Measurements from ENCODE around the gene PPIL1.

The PPIL1 gene

DNA sequence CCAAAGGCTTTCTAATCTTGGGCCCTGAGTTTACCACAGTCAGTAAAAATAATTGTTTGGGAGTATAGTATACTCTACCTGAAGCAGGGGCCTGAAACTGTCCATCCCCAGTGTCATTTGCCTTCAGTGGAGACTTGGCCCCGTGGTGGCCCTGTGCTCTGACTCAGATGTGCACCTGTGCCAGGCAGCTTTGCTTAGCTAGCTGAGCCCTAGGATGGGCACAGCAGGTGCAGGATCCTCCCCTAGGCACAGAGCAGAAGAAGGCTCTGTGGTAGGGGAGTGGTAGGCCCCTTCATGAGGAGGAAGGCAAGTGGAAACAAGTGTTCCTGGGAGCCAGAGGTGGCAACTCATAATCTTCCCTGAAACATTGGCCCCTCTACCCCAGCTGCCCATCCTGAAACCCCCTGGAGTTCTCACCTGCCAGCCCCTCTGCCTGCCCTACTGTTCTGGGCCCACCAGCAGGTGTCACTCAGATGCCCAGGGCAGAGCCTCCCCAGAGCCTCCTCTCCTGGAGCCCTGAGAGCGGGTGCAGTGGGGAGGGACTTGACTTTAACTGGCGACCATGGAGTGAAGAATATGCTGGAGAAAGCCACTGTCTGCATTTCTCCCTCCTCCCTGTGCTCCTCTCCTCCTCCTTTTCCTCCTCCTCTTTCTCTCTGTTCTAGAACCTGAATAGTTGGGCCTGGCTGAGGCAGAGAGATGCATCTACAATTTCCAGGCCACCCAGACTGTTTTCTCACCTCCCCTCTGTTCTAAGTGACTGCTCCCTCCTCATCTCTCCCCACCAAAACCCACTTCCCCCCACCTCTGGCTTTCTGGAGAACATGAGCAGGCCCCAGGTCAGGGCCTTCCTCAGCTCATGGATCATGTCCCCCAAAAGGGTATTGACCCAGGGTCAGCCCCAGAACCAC lies 38.2 kb downstream of the PPIL1 start:
- Histone ChIP-seq H3K36me3 (ENCODE audit: control insufficient read depth, insufficient read depth, low read length) (no peaks in the 10 kb centered on the region), H3K9me3 (ENCODE audit: control insufficient read depth, low read length) (no peaks in the 10 kb centered on the region), H3K4me1 (ENCODE audit: control insufficient read depth, insufficient read depth, low read length) (peaks cover 19% of the 10 kb centered on the region), H3K4me3 (ENCODE audit: low read length) (no peak overlapping the region), H3K27me3 (ENCODE audit: control insufficient read depth, insufficient read depth, low read length) (peaks cover 30% of the 10 kb centered on the region), H3K9ac (ENCODE audit: low read length) (no peak overlapping the region)

DNA sequence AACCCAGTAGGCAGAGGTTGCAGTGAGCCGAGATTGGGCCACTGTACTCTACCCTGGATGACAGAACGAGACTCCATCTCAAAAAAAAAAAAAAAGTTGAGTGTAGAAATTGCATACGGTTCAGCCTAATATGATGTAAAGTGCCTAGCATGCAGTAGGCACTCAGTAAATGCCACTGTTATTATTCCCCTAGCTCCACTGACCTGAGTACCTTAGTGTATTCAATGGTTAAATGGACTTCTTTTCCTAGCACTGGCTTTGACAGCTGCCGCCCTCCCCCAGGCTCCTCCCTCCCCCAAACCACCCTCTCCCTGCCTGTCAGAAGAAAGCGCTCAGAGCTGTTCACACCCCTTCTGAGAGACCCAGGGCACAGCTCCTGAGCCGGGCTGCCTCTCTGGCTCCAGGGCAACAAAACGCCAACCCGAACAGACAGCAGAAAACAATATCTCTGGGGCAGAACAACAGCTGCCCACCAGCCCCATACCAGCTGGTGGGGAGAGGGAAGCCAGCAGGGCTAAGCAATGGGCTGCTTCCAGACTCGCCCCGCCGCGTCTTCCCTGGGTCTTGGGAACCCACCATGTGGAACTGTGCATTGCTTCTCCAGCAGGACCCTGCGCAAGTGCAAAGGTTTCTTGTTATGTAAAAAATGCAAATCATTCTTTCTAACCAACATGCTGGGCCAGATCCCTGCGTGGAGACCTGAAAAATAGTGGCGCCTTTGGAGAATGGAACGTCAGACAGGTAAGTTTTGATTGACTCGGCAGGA lies 39.8 kb downstream of the PPIL1 start:
- Histone ChIP-seq H3K27me3 (ENCODE audit: control insufficient read depth, insufficient read depth, low read length) (peaks cover 18% of the 10 kb centered on the region), H3K9me3 (ENCODE audit: control insufficient read depth, low read length) (no peaks in the 10 kb centered on the region), H3K36me3 (ENCODE audit: control insufficient read depth, insufficient read depth, low read length) (no peaks in the 10 kb centered on the region), H3K4me3 (ENCODE audit: low read length) (no peak overlapping the region), H3K4me1 (ENCODE audit: control insufficient read depth, insufficient read depth, low read length) (peaks cover 18% of the 10 kb centered on the region), H3K9ac (ENCODE audit: low read length) (no peak overlapping the region)

DNA sequence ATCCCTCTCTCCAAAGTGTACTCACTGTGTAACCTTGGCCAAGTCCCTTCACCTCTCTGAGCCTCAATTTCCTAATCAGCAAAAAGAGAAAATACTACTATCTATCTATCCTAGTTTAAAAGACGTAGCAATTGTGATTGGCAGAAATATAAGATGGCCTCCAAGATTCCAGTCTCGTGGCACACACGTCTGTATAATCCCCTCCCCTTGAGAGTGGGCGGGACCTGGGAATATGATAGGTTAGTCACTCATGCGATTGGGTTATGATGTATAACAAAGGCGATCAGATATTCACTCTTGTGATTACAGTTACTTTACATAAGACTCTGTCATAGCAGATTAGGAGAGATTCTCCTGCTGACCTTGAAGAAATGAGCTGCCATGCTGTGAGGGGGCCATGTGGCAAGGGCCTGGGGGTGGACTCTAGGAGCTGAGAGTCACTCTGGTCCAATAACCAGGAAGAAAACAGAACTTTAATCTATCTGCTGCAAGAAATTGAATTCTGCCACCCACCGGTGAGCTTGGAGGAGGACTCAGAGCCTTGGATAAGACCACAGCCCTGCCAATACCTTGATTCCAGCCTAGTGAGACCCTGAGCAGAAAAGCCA lies 41.3 kb downstream of the PPIL1 start:
- H3K9me3 ChIP-seq (ENCODE audit: control insufficient read depth, low read length) = no peaks in the 10 kb centered on the region

GRCh38 chr6:36832313-36832712 lies 42.3 kb downstream of the PPIL1 start:
- no peaks in the 10 kb centered on the region for H3K27me3 ChIP-seq (ENCODE audit: control insufficient read depth, insufficient read depth, low read length)
- no peak overlapping the region for H3K9ac ChIP-seq (ENCODE audit: low read length)
- H3K4me1 ChIP-seq (ENCODE audit: control insufficient read depth, insufficient read depth, low read length) = peaks cover 12% of the 10 kb centered on the region
- H3K4me3 ChIP-seq (ENCODE audit: low read length) = no peak overlapping the region
- no peaks in the 10 kb centered on the region for H3K9me3 ChIP-seq (ENCODE audit: control insufficient read depth, low read length)
- no peaks in the 10 kb centered on the region for H3K36me3 ChIP-seq (ENCODE audit: control insufficient read depth, insufficient read depth, low read length)

More for the DNA sequence above, 41.3 kb downstream of the PPIL1 start:
- peaks cover 12% of the 10 kb centered on the region for H3K4me1 ChIP-seq (ENCODE audit: control insufficient read depth, insufficient read depth, low read length)
- no peak overlapping the region for H3K4me3 ChIP-seq (ENCODE audit: low read length)
- no peaks in the 10 kb centered on the region for H3K36me3 ChIP-seq (ENCODE audit: control insufficient read depth, insufficient read depth, low read length)
- H3K27me3 ChIP-seq (ENCODE audit: control insufficient read depth, insufficient read depth, low read length) = peaks cover 6% of the 10 kb centered on the region
- H3K9ac ChIP-seq (ENCODE audit: low read length) = no peak overlapping the region

- Histone ChIP-seq H3K4me3 (ENCODE audit: low read length) (no peak overlapping the region), H3K36me3 (ENCODE audit: control insufficient read depth, insufficient read depth, low read length) (no peaks in the 10 kb centered on the region), H3K4me1 (ENCODE audit: control insufficient read depth, insufficient read depth, low read length) (peaks cover 12% of the 10 kb centered on the region), H3K9ac (ENCODE audit: low read length) (no peak overlapping the region), H3K9me3 (ENCODE audit: control insufficient read depth, low read length) (no peaks in the 10 kb centered on the region), H3K27me3 (ENCODE audit: control insufficient read depth, insufficient read depth, low read length) (peaks cover 4% of the 10 kb centered on the region)
Measured at GRCh38 chr6:36830577-36830976, 44.0 kb downstream of the PPIL1 start.

DNA sequence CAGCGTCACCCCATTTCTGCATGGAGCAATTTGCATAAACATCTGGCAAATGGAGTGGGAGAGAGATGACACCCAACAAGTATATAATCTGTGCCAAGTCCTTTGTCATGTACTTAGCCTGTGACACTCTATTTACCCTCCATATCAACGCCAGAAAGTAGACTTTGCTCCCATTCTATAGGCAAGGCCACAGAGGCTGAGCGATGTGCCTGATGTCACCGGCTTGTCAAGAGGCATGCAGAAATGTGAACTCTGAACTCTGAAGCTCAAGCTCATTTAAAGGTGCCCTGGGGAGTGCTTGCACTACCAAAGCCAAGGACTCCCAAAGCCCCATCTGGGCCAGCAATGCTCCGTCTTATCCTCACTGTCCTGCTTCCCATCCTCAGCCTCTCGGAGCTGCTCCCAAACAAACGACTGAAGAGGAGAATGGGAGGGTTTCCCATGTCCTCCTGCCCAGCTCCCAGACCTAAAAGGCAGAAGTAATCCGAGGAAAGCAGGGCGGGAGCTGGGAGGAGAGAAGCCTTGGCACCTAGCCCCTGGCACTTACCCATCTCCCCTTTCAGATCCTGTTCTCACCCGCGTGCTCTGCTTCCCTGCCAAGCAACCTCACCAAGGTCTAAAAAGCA lies 44.6 kb downstream of the PPIL1 start:
- Histone ChIP-seq H3K9me3 (ENCODE audit: control insufficient read depth, low read length) (no peaks in the 10 kb centered on the region), H3K4me3 (ENCODE audit: low read length) (no peak overlapping the region), H3K9ac (ENCODE audit: low read length) (no peak overlapping the region), H3K4me1 (ENCODE audit: control insufficient read depth, insufficient read depth, low read length) (peaks cover 12% of the 10 kb centered on the region), H3K36me3 (ENCODE audit: control insufficient read depth, insufficient read depth, low read length) (no peaks in the 10 kb centered on the region), H3K27me3 (ENCODE audit: control insufficient read depth, insufficient read depth, low read length) (peaks cover 4% of the 10 kb centered on the region)

- peaks cover 4% of the 10 kb centered on the region for H3K27me3 ChIP-seq (ENCODE audit: control insufficient read depth, insufficient read depth, low read length)
- H3K9ac ChIP-seq (ENCODE audit: low read length) = no peak overlapping the region
- H3K36me3 ChIP-seq (ENCODE audit: control insufficient read depth, insufficient read depth, low read length) = no peaks in the 10 kb centered on the region
- peaks cover 12% of the 10 kb centered on the region for H3K4me1 ChIP-seq (ENCODE audit: control insufficient read depth, insufficient read depth, low read length)
- no peaks in the 10 kb centered on the region for H3K9me3 ChIP-seq (ENCODE audit: control insufficient read depth, low read length)
- H3K4me3 ChIP-seq (ENCODE audit: low read length) = no peak overlapping the region
Measured at GRCh38 chr6:36827261-36828079, 47.1 kb downstream of the PPIL1 start.

GRCh38 chr6:36826520-36827227 lies 47.9 kb downstream of the PPIL1 start:
- Histone ChIP-seq H3K9me3 (ENCODE audit: control insufficient read depth, low read length) (no peaks in the 10 kb centered on the region), H3K4me3 (ENCODE audit: low read length) (no peak overlapping the region), H3K9ac (ENCODE audit: low read length) (no peak overlapping the region), H3K36me3 (ENCODE audit: control insufficient read depth, insufficient read depth, low read length) (no peaks in the 10 kb centered on the region), H3K4me1 (ENCODE audit: control insufficient read depth, insufficient read depth, low read length) (peaks cover 12% of the 10 kb centered on the region), H3K27me3 (ENCODE audit: control insufficient read depth, insufficient read depth, low read length) (peaks cover 4% of the 10 kb centered on the region)

DNA sequence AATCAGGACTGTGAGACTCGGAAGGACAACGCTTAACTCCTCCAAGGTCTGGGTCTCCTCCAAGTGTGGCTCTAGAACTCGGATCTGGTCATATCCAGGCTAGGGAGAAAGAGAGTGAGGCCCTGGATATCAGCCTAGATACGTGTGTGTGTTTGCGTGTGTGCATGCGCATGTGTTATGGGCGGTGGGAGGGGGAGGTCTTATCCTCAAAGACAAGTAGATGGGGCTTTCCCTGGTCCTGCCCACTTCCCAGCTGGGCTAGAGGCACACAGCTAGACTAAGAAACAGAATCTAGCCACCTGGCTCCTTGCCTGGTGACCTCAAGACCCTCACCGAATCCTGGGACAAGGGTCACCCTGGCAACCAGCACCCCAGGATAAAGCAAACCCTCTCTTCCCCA lies 48.6 kb downstream of the PPIL1 start:
- no peaks in the 10 kb centered on the region for H3K9me3 ChIP-seq (ENCODE audit: control insufficient read depth, low read length)
- no peak overlapping the region for H3K4me3 ChIP-seq (ENCODE audit: low read length)
- H3K4me1 ChIP-seq (ENCODE audit: control insufficient read depth, insufficient read depth, low read length) = peaks cover 12% of the 10 kb centered on the region
- peaks cover 4% of the 10 kb centered on the region for H3K27me3 ChIP-seq (ENCODE audit: control insufficient read depth, insufficient read depth, low read length)
- H3K36me3 ChIP-seq (ENCODE audit: control insufficient read depth, insufficient read depth, low read length) = no peaks in the 10 kb centered on the region
- H3K9ac ChIP-seq (ENCODE audit: low read length) = no peak overlapping the region

GRCh38 chr6:36825452-36825851 lies 49.2 kb downstream of the PPIL1 start:
- Histone ChIP-seq H3K4me1 (ENCODE audit: control insufficient read depth, insufficient read depth, low read length) (peaks cover 10% of the 10 kb centered on the region), H3K27me3 (ENCODE audit: control insufficient read depth, insufficient read depth, low read length) (peaks cover 4% of the 10 kb centered on the region), H3K4me3 (ENCODE audit: low read length) (no peak overlapping the region), H3K9me3 (ENCODE audit: control insufficient read depth, low read length) (no peaks in the 10 kb centered on the region), H3K36me3 (ENCODE audit: control insufficient read depth, insufficient read depth, low read length) (no peaks in the 10 kb centered on the region), H3K9ac (ENCODE audit: low read length) (no peak overlapping the region)

DNA sequence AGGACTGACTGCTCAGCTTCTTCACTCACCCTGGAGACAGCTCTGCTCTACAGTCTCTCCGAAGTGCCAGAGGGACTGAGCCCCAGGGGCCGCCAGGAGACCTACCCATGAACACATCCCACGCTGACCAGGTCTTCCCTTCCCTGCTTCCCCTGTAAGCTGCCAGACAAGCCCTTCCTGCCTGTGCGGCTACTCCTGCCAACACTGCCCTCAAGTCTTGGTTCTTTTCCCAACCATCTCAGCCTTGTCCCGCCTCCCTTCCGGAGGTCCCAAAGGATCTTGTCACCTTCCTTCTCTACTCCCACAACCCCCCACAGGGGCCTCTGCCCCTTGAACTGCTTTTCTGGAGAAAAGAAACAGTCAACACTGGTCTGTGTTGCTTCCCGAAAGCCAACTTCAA lies 50.4 kb downstream of the PPIL1 start:
- H3K9ac ChIP-seq (ENCODE audit: low read length) = no peak overlapping the region
- no peaks in the 10 kb centered on the region for H3K36me3 ChIP-seq (ENCODE audit: control insufficient read depth, insufficient read depth, low read length)
- H3K9me3 ChIP-seq (ENCODE audit: control insufficient read depth, low read length) = no peaks in the 10 kb centered on the region
- H3K4me3 ChIP-seq (ENCODE audit: low read length) = no peak overlapping the region
- H3K27me3 ChIP-seq (ENCODE audit: control insufficient read depth, insufficient read depth, low read length) = peaks cover 4% of the 10 kb centered on the region
- H3K4me1 ChIP-seq (ENCODE audit: control insufficient read depth, insufficient read depth, low read length) = no peaks in the 10 kb centered on the region

All from mucosa of stomach (tissue), 1 donor.